Epithelial cell of alveolus of lung (primary cell): ENCODE results near the gene HRH3. TPM values are rescaled to one million over a fixed set of nuclear protein-coding genes. Genes with fewer than 3 reads are reported as not detected.

Source experiments
- total RNA-seq: library from RNA; depleted of rRNA; stranded (reverse); fragments of >200 nt; gene quantifications from 2 replicates; pipeline ENCODE4 v1.2.1, GENCODE V29; 2015

HRH3 gene
- total RNA-seq, result not detected in 2 replicates

GRCh38 chr20:62219992-62220665 lies at the start of gene HRH3:
Gene HRH3, minus strand, starts transcription at chr20:62220278. Its CDS starts 308 bp downstream, at chr20:62219970.

GRCh38 chr20:62237801-62238568 lies 17.9 kb upstream of the HRH3 start, which contains the start of gene OSBPL2:
Gene OSBPL2, plus strand, starts transcription at chr20:62238521. Its CDS starts 17,664 bp downstream, at chr20:62256185.

GRCh38 chr20:62182469-62183425 lies 37.3 kb downstream of the HRH3 start, which contains the start of gene MTG2:
Gene MTG2, plus strand, starts transcription at chr20:62183028. Its CDS starts 10,393 bp downstream, at chr20:62193421.

Other genes starting within 250 kb of the HRH3 start
- gene TAF4, start 154.4 kb downstream of the HRH3 start, total RNA-seq, result 5.2 and 27.3 TPM in 2 replicates
- 19.0 and 19.4 TPM in 2 replicates for gene LSM14B, start 97.8 kb downstream of the HRH3 start, total RNA-seq
- 315 and 482 TPM in 2 replicates for gene PSMA7, start 76.9 kb downstream of the HRH3 start, total RNA-seq
- 4.8 and 11.9 TPM in 2 replicates for gene SS18L1, start 76.5 kb downstream of the HRH3 start, total RNA-seq
- gene MTG2, start 37.2 kb downstream of the HRH3 start, total RNA-seq, result 16.2 and 40.8 TPM in 2 replicates
- 14.1 and 16.3 TPM in 2 replicates for gene OSBPL2, start 18.2 kb upstream of the HRH3 start, total RNA-seq
- gene ADRM1, start 82.7 kb upstream of the HRH3 start, total RNA-seq, result 119 and 169 TPM in 2 replicates
- gene LAMA5, start 147.0 kb upstream of the HRH3 start, total RNA-seq, result 36.6 and 74.3 TPM in 2 replicates
- 1,933 and 5,001 TPM in 2 replicates for gene RPS21, start 166.8 kb upstream of the HRH3 start, total RNA-seq
- gene CABLES2, start 187.0 kb upstream of the HRH3 start, total RNA-seq, result 3.0 and 3.7 TPM in 2 replicates
- gene RBBP8NL, start 207.3 kb upstream of the HRH3 start, total RNA-seq, result under 0.01 TPM in 1 of 2 replicates, not detected in the other